ENCODE results near the gene SUN5.

Gene SUN5

DNA sequence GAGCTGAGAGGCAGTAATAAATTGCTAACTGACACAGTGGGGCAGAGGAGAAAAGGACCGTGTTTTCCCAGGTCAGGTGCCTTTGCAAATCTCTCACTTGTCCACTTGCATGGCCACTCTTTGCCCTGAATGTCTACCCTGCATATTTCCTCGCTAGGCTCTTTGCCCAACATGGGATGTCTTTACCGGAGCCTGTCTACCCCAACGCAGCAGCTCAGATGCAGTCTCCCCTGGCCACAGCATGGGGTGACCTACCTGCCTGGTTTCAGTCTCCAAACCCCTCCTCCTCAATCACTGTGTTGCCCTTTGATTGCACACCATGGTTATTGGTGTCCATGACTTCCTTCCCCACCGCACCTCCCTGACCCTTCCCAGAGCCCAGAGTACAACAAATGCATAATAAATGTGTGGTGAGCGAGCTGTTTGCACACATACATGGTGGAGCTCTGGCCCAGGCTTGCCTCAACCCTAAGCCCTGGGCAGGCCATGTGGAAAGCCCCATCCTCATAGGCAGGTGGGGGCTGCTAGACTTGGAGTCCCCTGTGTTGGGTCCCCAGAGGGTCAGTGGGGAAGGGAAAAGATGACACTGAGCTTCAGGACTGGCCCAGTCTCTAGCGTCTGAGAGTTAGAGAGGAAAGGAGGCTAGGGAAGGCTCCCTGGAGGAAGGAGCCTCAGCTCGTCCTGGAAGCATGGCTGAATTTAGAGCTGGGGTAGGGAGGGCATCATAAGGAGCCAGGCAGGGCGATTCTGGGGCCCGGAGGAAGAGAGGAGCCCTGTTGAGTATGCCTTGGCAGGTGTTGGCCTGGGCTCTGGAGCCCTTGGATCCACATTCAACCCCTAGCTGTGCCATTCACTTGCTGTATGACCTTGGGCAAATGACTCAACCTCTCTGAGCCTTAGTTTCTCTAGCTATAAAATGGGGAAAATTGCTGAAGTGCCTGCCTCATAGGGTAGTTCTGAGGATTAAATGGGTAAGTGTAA is 22.8 kb upstream of the SUN5 start:
- DNase-seq (ENCODE audit: low read depth in 2 of 2) = no peak

DNA sequence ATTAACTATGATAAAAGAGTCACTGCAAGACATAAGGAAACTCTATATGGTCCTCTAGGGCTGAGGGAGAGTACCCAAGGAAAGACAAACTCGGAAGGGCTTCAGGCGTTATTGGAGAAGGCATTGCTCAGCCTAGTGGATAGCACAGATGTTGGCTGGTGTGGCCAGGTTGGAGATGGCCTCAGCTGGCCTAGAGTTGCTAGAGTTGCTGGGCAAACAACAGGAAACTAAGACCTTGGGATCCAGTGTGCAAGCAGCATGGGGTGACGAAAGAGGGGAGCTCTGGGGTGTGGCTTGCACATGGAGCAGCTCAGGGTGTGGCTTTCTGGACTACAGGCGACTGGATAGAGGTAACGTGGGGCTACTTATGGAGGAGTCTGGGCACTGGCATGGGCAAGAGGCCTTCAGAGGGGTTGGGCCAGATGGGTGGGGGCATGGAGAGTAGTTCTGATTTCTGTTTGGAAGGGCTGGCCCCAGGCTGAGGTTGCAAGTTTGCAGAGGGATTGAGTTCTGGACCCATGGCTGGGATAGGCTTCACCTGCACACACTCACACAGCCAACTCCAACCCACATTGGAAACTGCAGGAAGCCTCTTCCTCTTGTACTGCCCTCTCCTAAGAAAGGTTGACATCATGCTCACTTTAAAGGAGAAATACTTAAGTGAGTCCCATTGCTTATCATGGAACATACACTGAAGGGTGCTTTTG is 22.0 kb upstream of the SUN5 start:
- DNase-seq (ENCODE audit: low read depth in 2 of 2) = no peak

DNA sequence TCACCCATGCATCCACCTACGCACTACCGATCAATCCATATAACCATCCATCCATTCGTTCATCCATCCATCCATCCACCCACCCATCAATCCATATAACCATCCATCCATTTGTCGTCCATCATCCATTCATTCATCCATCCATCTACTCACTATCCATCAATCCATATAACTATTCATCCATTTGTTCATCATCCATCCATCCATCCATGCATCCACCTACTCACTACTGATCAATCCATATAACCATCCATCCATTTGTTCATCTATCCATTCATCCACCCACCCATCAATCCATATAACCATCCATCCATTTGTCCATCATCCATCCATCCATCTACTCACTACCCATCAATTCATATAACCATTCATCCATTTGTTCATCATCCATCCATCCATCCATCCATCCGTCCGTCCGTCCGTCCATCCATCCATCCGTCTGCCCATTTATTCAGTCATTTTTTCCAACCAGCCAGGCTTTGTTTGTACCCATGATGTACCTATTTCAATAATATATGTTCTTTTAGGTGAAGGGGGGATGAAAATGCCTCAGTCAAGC is 21.2 kb upstream of the SUN5 start:
- DNase-seq (ENCODE audit: low read depth in 2 of 2) = no peak

DNA sequence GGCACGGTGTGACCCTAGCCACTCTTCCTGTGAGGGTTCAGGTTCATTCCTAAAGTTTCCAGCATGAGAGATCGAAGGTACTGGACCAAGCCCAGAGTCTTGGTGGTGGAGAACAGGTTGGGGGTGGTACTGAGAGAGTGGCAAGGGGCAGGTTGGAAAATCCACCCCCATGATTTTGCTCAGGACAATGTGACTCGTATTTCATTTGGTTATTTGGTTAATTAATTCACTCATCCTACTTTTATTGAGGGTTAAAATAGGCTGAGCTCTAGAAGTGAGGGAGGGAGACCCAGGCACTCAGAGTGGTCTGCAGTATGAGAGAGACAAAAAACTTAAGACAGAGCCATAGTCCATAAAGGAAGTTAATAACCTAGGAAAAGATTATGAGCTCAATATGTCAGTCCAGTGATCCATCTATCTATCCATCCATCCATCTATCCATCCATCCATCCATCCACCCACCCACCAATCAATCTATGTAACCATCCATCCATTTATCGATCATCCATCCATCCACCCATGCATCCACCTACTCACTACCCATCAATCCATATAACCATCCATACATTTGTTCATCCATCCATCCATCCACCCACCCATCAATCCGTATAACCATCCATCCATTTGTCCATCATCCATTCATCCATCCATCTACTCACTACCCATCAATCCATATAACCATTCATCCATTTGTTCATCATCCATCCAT is 20.5 kb upstream of the SUN5 start:
- no peak for DNase-seq (ENCODE audit: low read depth in 2 of 2)

DNA sequence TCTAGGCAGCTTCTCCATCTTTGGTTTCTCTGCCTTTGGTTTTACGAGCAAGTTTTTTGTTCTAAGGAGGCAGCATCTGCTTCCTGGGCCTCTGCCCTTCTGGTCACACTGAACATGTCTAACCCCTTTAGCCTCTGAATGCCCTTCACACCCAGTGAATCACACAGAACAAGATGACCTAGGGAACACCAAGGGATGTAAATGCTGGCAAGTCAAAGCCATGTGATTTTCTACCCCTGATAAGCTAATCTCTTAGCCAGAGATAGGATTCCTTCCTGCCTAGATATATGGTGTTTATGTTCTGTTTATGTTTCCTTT is 20.0 kb upstream of the SUN5 start:
- no peak for DNase-seq (ENCODE audit: low read depth in 2 of 2)

DNA sequence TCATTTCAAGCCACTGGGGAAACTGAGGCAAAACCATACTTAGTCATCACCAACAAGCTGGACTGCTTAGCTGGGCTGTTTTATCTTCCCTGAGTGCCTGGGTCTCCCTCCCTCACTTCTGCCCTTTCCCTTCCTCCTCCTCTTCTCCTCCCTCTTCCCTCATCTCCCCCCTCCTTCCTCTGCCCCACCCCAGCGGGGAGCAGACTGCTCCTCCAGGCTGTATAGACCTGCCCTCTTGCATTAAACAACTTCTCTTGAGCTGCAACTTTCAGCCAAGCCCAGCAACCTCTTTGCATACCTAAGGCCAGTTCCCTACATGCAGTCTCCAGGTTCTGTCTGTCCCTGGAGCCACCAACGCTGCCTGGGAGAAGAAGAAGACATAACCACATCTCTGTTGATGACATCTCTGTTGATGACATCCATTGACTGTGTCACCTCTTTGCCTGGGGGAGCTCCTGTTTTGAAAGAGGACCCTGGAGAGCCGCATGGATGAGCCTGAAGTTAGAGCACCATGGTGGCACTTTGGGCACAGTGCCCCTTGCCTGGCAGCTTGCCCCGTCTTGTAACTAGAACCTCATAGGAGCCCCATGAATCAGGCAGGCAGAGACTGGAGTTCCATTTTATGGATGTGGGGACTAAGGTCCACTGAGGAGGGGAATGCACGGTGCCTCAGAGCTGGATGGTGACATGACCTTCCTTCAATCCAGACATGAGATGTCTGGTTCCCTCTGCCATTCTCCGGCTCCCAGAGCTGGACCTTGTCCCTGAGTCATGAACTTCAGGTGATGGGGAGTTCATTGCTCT is 19.4 kb upstream of the SUN5 start:
- no peak for DNase-seq (ENCODE audit: low read depth in 2 of 2)

DNA sequence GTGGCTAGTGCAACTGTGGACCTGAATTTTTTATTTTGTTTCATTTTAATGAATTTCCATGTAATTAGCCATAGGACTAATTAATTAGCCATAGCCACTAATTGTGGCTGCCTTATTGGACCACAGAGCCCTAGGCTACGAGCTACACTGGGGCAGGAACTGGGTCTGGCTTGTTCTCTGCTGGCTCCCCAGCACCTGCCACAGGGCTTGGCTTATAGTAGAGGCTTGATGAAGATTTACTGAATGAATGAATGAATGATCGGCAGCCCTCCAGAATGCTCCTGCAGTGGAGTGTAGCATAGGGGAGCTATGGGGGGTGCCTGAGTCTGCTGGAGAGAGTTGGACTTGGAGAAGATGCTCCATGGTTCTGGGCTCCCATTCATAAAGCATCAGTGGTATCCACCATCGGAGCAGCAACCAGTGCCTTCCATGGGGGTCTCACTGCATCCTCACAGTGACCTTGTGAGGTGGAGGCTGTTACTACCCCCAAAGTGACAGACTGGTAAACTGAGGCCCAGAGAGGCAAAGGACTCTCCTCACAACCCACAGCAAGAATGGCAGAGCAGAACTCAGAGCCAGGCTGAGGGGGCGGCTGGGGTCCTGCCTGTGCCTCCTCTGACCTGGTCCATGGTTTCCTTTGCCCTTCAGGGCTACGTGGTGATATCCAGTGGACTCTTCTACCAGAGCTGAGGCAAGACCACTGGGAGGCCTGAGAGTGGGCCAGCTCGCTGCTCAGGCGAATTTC is 18.6 kb upstream of the SUN5 start:
- no peak for DNase-seq (ENCODE audit: low read depth in 2 of 2)

DNA sequence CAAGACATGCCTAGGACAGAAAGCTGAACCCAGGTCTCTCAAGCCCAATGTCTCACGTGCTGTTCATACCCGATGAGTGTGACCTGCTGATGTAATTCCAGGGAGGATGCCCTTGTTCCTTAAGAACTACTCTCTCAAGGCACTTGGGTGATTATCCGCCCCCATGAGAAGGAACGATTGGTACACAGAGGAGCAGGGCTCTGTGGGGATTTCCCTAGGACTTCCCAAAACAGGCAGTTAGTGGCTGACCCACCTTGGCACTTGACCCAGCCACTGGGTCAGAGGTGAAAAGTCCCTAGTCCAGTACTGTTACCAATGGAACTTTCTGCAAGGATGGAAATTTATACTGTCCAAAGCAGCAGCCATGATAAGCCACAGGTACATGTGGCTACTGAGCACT is 18.1 kb upstream of the SUN5 start:
- no peak for DNase-seq (ENCODE audit: low read depth in 2 of 2)

DNA sequence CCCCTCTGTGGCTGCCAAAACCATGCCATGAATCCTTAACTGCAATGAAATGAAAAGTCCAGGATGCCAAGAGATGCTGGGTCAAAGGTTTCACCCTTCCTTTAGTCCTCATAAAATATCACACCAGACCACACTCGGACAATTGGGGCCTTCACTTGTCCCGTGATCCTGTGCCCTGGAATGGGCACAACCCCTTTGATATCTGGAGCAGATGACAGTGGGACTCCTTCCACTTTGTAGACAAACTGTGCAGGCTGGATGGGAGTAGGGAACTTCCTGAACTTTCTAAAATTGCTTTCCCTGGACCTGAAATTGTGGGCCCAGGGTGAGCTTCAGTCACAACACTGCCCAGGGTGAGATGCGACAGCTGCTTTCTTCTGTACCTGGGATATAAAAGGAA is 17.6 kb upstream of the SUN5 start:
- DNase-seq (ENCODE audit: low read depth in 2 of 2) = no peak

DNA sequence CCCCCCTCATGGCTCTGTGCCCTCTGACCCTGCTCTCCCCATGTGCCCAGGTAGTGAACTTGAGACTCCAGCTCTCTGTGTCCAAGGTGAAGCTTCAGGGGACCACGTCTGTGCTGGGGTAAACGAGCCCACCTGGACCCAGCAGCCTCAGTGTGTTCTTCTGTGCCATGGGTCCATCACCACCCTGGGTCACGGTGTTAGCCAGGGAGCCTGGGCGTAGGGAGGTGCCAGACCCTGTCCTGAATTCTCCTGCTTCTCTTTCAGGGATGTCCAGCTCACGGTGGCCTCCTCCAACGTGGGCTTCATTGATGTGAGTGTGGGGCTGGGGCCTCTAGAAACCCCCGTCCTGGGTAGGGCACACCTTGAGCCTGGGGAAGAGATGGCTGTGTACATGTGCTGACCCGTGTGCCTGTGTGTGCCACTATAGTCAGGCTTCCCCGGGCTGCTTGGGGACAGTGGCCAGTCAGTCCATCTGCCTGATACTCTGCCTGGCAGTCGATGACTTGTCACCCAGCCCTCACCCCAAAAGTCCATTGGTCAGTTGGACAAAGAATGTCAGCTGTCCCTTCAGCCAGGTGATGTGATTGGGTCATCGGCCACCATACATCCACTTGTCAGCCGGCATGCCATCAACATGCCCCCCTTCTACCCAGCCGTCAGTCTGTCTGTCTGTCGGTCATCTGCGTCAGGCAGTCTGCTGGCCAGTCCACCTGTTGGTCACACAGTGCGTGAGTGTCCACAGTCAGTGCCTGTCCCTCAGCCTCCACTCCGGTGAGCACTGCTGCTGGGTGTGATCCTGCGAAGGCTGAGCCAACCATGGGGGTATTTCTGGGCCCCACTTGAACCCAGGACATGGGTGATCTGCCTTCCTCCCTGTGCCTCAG is 16.3 kb upstream of the SUN5 start:
- no peak for DNase-seq (ENCODE audit: low read depth in 2 of 2)

DNA sequence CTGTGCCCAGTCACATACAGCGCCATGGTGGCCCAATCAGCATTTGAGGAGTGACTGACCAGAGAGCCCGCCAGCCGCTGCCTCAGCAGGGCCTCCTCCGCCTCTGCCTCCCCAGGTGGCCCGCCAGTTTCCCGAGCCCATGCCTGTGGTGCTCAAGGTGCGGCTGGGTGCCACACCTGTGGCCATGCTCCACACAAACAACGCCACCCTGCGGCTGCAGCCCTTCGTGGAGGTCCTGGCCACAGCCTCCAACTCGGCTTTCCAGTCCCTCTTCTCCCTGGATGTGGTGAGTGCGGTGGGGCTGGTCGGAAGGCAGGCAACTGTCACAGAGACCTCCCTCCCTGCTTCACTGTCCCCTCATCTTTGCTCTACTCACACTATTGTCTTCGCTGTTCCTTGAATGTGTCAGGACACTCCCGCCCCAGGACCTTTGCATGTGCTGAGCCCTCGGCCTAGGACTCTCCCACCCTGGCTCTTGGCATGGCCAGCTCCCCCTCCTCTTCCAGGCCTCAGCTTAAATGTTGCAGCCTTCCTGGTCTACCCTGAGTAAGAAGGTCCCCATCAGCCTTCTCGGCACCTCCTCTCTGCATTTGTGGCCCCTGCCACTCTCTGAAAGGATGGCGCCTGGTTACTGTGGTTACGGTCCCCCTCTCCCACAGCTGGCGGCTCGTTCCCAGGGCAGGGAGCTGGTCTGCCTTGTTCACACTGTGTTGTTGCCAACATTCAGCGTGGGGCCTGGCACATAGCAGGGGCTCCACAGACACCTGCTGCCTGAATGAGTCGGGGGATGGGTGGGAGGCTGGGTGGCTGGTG is 15.4 kb upstream of the SUN5 start:
- DNase-seq (ENCODE audit: low read depth in 2 of 2) = no peak

DNA sequence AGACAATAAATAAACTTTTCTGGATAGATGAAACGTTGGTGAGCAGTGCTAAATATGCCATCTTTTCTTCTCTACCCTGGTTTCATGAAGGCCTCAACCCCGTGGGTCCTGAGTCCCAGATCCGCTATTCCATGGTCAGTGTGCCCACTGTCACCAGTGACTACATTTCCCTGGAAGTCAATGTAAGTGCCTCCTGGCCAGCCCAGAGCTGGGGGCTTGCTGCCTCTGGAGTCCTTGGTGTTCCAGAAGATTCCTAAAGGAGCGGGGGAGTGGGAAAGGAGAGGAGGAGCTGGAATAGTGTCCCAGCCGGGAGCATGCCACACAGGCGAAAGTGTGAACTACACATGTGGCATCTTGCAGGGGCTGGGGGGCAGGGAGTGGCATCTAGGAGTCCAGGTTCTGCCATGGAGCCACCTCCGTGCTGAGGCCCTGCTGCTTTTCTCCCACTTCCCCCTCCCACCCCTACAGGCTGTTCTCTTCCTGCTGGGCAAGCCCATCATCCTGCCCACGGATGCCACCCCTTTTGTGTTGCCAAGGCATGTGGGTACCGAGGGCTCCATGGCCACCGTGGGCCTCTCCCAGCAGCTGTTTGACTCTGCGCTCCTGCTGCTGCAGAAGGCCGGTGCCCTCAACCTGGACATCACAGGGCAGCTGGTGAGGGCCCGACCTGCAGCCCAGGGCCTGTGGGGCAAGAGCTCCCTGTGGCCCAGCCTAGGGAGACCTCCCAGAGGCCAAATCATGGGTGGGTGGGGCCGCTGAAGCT is 14.1 kb upstream of the SUN5 start:
- no peak for DNase-seq (ENCODE audit: low read depth in 2 of 2)

DNA sequence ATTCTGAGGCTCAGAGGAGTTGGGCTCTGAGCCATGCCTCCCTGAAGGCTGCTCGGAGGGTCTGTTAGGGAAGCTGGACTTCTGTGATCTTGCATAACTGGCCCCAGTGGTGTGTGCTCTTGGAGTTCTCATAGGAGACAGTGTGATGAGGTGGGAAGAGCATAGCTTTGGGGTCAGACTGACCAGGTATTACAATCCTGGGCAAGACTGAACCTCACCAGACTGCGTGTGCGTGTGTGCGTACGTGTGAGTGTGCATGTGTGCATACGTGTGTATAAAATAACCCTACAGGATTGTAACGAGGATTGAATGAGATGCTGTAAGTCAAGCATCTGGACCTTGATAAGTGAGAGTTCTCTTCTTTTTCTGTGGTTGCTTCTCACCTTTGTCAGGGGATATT is 13.3 kb upstream of the SUN5 start:
- DNase-seq (ENCODE audit: low read depth in 2 of 2) = no peak

DNA sequence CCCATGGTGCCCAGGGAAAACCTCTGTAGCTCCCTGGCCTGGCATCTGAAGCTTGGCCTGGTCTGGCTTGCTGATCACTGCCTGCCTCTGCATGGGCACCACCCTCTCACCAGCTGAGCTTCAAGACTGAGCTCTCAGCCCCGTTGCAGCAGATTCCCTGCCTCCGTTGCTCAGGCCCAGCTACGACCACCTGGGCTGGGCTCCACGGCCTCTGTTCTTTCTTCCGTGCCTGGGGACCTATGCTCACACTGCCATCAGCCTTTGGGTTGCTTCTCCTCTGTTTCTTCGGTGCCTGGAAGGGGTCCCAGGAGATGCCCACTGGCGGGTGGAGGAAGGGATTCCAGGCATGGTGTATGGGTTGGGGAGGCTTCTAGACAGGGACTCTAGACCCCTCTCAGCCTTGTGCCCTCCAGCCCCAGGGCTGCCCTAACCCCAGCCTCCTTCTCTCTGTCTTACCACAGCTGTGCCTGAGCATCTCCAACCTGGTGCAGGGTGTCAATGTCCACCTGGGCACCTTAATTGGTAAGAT is 12.4 kb upstream of the SUN5 start:
- no peak for DNase-seq (ENCODE audit: low read depth in 2 of 2)

DNA sequence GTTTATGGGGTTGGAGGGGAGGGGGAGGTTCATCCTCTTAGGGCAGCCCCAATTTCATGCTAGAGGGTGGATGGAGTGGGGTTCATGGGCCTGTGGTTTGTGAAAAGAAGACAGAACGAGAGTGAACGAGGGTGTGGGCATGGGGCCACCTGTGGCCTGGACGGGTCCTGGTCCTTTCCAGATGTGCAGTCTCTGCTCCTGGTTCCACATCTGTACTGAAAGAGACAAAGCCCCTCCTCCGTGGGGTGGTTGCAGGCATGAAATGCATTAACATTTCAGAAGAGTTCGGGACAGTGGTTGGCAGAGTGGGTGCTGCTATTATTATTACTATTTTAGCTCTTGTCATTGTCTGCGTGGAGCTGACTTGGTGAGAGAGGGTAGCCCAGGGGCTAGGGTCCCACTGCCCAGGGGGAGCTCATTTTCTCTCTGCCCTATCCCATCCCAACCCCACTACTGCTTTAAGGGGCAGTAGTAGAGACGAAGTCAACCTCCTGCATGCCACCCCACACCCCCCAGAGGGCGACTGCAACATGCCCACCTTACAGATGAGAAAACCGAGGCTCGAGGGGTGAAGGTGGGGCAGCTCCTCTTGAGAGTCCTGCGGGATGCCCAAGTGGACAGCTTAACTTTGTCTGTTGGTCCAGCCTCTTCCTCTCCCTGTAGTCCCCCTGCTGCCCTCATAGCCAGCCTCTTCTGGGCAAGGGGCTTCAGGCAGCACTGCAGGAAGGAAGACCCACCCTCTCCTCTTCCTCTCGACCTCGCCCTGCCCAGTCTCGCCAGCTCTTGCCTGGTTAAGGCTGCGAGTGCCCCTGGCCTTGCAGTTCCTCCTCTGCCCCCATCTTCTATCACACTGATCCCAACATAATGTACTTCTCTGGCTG is 11.7 kb upstream of the SUN5 start:
- DNase-seq (ENCODE audit: low read depth in 2 of 2) = no peak

DNA sequence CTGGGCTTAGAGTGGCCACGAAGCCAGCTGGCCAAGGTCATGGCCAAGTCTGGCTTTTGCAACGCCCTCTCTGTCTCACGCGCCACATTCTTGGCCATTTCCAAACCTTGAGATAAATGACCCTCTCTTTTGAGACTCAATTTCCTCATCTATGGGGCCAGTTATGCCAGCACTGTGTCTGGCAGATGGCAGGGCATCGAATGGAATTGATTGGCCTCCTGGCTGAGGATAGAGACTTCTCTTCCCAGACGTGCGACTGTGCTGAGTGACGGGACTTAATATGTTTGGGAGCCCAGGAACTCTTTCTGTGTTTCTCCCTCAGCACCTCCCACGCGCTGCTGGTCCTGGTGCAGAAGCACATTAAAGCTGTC is 10.9 kb upstream of the SUN5 start:
- DNase-seq (ENCODE audit: low read depth in 2 of 2) = no peak

Data from stimulated activated CD8-positive, alpha-beta memory T cell treated with anti-CD3 and anti-CD28 coated beads, Interleukin-2, amount 100 ng/mL, for 48 hours (primary cell).